Loucy (cell line): Measurements from ENCODE around the gene PIK3C2A.

Experiments used
- CTCF ChIP-seq: fragments of 200-600 bp; sonication (generic); conservative IDR thresholded peaks from 2 replicates; pipeline ENCODE4 v1.5.1; 2014; ENCODE audit warnings: mild to moderate bottlenecking, antibody characterized with exemption, low read length
- EZH2phosphoT487 ChIP-seq: fragments of 200-600 bp; IDR thresholded peaks from 2 replicates; pipeline ENCODE4 v1.6.1; 2018; ENCODE audit warnings: antibody characterized with exemption, mild to moderate bottlenecking, moderate library complexity, borderline replicate concordance

- TF ChIP-seq CTCF (no peak), EZH2phosphoT487 (no peak)
These were observed 44.9 kb upstream of the PIK3C2A start for GRCh38 chr11:17252704-17253103.
